ENCODE data around the gene TAS1R3.

Gene TAS1R3

DNA sequence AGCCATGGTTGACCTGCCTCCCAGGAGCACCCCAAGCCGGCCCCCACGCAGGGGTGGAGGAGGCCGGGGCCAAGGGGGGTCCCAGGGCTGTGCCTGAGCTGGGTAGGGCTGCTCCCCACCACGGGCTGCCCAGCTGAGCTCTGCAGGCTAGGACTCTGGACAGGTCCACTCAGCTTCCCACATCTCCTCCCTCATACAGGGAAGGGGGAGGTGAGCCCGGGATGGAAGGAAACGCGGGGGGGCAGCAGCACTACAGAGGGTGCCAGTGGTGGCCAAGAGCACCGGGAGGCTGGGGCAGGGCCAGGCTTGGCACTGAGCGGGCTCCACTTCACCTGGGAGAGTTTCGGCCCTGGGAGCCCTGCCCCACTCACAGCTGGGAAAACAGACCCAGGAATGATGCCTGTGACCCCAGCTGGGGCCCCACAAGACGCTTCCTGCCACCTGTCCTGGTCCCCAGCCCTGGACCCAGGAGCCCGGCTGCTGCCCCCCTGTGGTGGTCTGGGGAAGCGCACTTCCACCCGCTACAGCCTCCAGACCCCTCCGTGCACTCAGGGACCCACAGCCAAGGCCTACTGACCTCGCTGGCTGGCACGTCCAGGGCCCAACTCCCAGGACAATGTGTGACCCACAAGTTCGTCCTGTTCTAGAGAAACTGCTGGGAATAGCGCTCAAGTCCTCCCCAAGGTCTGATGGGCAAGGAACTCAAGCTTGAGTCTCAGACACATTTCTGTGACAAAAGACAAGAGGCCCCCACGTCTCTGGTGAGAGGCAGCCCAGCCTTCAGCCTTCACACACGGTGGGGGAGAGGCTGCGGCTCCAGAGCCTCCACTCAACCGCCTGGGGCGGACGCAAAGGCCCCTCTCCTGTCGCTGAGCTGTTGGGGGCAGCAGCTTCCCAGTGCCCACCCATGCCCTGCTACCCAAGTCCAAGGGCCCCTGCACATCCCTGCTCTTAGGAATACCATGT is 40.9 kb downstream of the TAS1R3 start:
- DNase-seq, result peak; percentile 70 to 77

DNA sequence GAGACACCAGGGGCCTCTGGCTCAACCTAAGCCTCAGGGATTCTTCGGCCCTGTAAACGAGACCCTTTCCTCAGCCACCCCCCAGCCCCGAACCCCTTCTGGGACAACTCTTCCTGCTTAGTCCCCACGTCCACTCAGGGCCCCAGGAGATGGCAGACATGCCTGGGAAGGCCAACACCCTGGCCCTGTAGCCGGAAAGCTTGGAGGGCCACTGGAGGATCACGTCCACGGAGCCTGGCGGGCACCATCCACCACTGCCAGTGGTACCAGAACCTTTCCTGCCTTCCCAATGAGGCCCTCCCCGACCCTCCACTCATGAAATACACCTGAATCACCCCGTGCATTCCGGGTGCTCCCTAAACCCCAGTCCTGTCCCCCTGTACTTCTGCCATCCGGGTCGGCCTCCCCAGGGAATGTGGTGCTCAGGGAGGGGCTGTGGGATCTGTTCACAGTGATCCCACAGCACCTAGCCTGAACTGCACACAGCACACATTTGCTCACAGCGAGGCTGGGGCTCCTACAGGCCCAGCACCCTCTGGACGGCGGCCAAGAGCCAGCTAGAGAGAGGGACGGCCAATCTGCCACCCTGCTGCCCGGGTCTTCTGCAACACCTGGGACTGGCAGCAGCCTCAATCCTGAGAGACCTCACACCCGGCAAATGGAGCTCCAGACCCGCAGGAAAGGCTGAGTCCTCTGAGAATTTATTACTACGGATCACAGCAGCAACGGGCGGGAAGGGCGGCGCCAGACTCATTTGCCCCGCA is 42.2 kb downstream of the TAS1R3 start:
- DNase-seq, result no peak

DNA sequence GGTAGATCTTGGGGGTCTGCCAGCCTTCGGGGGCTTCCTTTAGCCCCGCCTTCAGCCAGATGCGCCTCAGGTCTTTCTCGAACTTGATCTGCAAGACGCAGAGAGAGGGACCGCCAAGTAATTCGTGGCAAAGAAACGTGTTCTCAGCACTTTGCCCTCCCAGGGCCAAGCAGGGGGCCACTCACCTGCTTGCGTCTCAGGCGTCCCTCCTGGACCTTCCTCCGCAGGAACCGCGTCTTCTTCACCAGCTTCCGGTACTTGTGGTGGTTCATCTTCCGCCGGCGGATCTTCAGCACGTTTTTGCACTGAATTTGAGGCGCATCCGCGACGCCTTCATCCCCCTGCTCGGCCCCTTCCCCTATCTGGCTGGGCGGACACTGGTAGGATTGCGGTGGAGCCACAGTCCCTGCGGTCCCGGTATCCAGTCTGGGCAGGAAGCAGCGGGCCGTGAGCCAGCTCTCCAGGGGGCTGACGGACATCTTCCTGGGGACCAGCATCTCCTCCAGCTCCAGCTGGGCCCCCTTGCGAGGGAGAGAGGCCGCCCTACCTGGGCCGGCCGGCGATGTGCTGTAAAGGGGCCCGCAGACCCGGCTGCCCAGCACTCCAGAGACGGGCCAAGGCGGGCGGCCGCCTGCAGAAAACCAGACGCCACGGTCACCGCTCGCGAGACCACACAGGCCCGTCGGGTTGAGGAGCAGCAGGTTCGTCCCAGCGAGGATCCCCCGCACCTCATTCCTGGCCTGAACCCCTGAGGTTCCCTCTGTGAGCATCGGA is 42.9 kb downstream of the TAS1R3 start:
- no peak for DNase-seq

DNA sequence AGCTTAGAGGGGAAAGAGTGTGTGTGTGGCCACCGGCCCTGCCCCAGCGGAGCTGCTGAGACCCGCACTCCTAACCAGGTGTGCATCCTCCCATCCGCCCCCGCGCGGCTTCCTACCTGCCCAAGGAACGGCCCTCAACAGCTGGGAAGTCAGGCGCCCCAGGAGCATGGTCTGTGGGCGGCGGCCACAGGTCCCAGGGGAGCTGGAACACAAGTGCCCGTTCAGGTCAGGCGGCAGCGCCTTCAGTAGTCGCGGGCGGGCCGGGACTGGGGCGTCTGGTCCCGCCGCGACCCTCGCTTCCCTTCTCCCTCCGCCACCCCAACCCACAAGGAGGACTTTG is 43.5 kb downstream of the TAS1R3 start:
- DNase-seq, result no peak

DNA sequence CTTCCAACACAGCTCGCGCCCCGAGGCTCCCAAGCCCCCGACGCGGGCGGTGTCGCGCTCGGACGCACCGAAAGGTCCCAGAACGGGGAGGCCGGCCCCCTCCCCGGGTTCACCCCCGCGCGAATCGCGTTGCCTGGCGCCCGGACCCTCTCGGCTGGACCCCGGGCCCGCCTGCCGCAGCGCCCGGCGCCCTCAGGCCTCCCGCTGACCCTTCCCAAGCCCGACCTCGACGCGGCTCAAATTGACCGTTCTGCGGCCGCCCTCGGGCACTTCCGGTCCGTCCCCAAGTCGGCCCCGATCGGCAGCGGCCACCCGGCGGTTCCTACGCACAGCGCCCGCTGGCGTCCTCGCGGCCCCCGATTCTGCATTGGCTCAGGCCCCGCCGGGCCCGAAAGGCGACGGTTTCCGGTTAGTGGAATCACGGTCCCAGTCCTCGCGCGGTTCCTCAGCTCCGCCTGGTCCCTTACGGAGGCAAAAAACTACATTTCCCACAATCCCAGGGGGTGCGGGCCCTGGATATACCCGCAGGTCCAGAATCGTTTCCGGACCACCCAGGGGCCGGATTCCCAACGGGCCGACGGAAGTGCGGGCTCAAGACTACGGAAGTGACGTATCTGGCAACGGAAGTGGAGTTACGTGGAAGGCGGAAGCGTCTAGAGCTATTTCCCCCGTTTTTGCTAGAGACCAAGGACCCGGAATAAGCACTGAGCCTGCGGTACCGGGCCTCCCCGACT is 44.0 kb downstream of the TAS1R3 start, which contains the start of gene AURKAIP1:
Gene AURKAIP1 (minus strand): TSS at position 279 of the 734 bp plus-strand sequence. CDS start 451 bp downstream, outside the sequence.
- DNase-seq, result peak; percentile 99

DNA sequence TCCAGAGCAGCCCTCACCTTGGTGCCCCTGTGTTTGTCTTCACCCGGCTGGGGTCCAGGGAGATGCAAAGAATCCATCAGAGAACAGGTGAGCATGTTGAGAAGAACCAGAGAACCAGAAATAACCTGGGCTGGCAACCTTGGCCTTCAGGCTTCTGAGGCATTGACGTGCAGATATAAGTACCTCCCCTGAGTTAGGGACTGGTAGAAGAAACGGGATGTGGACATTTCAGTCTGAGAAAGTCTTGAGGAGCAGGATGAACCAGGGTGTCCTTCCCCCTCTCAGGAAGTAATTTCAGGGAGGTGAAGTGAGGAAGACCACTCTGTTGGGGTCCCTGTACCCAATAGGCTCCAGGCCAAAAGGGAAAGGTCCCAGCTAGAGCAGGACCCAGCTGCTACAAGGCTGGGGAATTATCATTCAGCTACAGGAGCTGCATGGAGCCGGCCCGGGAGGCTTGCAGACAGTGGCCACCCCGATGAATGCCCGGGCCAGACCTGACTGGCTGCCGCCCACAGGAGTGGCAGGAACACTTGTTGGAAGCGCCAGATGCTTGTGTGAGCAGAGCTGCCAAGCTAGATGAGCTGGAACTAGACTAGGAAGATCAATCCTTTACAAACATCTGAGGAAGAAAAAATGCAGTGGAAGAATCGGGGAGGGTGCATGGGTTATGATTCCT is 45.6 kb downstream of the TAS1R3 start:
- DNase-seq, result no peak

DNA sequence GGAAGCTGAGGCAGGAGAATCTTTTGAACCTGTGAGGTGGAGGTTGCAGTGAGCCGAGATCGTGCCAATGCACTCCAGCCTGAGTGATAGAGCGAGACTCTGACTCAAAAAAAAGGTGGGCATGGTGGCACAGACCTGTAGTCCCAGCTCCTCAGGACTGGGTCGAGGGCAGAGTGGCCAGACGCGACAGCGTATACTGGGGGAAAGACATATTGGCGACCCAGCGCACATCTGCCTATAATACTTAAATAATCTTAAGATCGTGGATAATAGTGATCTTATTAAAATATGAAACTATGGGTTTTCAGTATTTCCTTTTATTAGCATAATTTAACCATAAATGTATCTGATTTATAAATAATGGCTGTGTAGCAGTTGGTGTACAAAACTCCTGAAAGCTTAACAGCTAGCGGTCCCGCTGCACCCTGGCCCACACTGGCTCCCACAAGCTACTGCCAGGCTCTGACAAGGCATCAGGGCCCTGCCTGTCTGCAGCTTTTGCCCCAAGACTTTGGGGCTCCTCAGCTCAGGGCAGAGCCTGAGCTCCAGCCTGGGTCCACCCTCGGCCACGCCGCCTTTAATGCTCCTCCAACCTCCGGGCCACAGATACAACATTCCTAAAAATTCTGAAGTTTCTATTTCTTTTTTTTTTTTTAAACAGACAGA is 46.6 kb downstream of the TAS1R3 start:
- no peak for DNase-seq

DNA sequence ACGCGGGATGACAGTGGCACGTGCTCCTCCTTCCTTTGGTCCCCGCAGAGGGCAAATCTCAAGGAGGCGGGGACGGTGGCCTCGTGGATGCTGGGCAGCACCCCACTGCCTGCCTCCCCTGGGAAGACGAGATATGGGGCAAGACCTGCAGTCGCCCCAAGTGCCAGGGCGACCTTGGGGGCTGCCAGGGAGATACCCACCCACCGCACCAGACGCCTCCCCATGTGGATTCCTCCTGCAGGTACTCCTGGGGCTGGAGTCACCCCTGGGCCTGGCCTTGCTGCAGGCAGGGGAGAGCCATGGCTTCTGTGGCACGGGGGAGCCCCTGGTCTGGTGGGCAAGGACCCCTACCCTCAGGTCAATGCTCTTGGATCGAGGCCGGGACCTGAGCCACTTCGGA is 49.8 kb downstream of the TAS1R3 start:
- no peak for DNase-seq

DNA sequence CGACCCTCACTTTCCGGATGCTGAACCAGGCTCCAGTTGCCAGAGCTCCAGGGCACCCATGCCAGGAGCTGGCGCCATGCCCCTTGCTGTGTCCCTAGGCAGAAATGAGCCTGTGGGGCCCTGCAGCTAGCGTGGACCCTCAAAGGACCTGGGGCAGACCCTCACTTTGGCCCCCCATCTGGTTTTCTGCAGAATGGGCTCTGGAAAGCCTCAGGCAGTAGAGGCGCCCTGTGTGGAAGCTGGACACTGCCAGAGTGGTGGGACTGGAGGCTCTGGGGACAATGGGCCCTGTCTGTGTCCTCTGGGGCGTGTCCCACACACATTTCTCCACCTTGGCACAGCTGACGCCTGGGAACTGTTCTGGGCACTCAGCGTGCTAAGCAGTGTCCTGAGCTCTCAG is 50.2 kb downstream of the TAS1R3 start:
- DNase-seq, result no peak

All from CD4-positive, alpha-beta T cell treated with Interleukin-1 beta for 1 hour (primary cell).